ENCODE results near the gene RBL1.
"Not testable (repeated sequence)": the region's sequence is repeated elsewhere in the genome, so short reads cannot be mapped to it uniquely, and the experiment has no call there.

DNA sequence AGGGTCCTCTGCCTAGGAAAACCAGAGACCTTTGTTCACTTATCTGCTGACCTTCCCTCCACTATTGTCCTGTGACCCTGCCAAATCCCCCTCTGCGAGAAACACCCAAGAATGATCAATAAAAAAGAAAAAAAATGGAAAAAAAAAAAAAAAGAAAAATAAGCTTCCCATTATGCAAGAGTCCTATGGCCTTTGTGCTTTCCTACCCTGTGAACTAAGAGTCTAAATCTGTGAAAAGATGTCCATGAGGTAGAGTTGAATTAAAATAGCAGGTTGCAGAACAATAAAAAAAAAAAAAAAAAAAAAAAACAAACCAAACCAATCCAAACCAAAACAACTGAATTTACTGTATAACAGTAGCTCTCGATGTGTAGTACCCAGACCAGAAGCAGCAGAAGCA lies 94.2 kb downstream of the RBL1 start:
- TF ChIP-seq, protein P1, sequence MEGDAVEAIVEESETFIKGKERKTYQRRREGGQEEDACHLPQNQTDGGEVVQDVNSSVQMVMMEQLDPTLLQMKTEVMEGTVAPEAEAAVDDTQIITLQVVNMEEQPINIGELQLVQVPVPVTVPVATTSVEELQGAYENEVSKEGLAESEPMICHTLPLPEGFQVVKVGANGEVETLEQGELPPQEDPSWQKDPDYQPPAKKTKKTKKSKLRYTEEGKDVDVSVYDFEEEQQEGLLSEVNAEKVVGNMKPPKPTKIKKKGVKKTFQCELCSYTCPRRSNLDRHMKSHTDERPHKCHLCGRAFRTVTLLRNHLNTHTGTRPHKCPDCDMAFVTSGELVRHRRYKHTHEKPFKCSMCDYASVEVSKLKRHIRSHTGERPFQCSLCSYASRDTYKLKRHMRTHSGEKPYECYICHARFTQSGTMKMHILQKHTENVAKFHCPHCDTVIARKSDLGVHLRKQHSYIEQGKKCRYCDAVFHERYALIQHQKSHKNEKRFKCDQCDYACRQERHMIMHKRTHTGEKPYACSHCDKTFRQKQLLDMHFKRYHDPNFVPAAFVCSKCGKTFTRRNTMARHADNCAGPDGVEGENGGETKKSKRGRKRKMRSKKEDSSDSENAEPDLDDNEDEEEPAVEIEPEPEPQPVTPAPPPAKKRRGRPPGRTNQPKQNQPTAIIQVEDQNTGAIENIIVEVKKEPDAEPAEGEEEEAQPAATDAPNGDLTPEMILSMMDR (IDR thresholded peaks at IDR 0.05), result not testable (repeated sequence)
- TF ChIP-seq POLR2A (IDR thresholded peaks at IDR 0.05), result not testable (repeated sequence)
